ENCODE results near the gene PTPRT.

PTPRT gene

DNA sequence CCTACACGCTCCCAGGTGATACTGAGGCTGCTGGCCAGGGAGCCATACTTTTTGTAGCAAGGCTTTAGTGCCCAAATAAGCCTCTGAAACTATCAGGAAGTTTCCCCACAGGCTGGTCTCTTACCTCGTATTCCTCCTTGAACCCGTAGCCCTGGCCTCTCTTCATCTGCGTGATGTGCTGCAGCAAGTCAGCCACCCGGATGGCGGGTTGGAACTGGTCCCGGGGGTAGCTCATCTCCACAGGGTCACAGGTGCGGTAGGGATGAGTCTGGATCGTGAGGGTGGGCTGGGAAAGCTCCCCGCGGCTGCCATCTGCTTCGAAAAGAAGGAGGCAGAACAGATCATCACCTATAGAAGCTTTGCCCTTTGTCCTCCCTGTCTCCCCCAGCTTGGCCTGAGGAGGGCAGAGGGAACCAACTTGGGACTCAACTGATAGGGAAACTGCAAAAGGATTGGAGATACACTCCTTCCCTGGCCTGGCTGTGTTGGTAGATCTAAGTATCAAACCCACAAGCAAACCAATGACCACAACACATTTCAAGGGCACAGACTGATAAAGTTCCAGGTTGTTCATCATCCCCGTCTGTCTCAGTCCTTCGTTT, 1028.4 kb downstream of the PTPRT start:
- no peak for DNase-seq

DNA sequence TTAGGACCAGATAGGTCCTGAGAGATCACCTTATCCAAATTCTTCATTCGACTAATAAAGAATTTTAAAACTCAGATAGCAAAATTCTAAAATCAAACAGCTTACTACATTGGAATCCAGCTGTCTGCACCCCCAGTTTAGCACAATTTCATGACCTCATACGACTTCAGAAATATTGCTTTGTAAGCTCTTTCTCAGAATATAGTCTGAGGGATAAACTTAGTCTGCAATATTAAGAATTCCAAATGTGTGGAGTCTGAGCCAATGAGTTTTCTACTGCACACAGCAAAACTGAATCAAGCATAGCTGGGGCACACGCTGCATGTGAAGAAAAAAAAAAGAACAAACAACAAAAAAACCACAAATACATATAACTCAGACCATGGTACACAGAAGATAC, 1029.9 kb downstream of the PTPRT start:
- DNase-seq, result no peak

DNA sequence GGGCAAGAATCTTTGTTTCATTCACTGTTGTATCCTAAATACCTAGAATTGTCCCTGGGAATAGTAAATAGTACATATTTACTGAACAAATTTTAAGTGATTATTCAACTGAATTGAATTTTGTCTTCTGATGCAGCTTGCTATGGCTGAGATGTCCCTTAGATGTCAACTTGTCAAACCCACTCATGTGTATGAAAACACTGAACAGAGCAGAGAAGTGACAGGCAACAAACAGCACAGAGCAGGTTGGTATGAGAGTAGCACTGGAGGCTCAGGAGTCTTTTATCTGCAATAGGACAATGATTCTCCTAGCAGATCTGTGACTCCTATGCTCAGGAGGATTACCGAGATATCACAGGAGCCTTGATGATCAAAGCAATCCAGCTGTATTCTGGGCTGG, 1031.4 kb downstream of the PTPRT start:
- DNase-seq, result no peak

DNA sequence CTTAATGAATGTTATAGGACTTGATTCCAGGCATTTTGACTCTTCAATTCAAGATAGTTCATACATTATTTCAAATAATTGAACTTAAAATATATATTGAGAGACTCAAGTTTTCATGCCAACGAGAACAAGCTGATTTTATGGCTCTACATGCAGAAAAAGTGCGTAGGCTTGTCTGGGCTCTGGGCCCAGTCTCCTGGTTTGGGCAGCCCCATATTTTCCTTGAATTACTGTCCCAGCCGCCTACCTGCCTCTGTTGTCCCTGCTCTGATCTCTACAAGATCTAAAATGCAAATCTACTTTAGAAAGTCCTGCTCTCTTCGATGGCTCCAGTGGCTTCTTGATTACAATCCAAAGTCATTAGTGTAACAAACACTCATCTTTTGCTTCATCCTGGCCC, 1034.1 kb downstream of the PTPRT start:
- DNase-seq, result no peak

DNA sequence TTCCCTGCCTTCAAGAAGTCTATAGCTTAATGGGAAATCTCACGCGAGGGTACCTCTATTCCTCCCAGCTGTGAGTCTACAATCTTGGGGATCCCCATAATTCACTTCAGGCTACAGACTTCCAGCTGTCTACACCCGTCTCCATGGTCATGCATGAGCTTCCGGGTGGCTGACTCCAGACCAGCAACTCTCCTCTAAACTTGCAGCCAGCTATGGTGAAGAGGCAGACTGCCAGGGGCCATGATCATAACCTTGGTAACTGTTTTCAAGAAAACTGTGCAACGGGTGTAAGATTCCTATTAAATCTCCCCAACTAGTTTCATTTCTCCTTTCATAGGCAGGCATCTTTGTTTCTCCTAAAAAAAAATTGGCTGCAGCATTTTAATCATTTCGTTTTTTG, 1037.1 kb downstream of the PTPRT start:
- no peak for DNase-seq

DNA sequence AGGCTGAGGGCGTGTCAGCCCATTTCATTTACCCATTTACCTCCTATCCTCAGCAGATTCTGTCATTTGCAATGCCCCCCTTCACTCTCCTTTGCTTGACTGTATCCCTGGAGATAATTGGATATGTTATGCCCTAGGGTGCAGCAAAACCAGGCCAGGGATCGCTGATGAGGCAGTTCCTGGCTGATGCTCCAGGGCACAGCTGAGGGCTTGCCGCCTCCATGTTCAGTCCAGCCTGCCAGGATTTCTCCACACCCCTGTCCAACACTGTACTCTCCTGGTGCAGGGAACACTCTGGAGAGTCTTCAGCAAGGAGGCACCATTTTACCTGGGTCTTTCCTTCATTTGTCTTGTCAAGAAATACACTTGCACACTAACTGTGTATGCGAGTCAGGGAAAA, 1039.5 kb downstream of the PTPRT start:
- DNase-seq, result no peak

DNA sequence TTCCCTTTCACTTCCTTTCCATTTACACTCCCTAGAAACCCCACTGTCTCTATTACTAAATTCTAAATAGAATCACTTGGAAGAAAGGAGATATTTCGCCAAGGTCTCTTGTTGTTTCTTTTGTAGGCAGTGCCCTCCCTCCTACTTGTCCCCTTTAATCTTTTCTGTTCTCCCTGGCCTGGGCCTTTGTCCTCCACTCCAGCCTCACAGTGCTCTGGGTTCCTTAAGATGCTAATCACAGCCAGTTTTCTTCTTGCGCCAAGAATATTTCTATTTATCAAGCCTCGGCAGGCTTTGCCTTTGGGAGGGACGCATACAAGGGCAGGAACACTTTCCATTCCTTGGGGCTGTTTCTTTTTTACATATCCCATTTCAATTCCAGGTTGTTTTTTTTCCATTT, 1051.0 kb downstream of the PTPRT start:
- no peak for DNase-seq

DNA sequence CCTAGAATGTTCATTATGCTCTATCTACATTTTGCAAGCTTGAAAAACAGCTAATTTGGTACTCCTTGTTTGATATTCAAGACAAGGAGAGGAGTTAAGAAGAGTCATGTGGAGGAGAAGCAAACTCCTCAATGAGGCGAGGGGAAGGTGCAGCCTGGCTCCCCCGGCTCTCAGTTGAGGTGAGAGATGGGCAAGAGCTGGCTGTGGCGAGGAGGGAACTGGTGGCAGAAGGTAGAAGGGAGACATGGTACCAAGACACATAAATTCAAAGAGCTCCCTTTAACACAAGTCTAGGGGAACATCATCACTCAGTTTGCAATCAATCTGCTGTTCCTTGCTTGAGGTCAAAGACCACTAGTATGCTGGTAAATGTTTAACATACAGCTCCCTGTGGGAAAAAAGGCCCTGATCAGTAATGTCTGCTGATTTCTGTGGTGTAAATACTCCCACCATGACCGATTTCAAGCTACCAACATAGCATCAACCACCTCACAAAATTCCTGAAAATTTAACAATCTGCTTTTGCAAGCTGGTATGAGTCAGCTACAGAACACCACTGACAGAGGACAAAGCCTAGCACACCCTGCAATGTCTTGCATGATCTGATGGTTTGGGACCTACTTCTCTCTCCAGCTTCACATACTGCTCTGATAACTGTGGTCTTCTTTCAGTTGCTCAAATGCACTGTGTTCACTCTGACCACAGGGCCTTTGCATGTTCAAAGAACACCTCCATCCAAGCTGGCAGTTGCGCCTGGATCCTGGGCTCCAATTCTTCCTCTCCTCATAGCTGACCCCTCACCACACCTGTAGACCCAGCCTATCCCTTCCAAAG, 1055.2 kb downstream of the PTPRT start:
- no peak for DNase-seq

DNA sequence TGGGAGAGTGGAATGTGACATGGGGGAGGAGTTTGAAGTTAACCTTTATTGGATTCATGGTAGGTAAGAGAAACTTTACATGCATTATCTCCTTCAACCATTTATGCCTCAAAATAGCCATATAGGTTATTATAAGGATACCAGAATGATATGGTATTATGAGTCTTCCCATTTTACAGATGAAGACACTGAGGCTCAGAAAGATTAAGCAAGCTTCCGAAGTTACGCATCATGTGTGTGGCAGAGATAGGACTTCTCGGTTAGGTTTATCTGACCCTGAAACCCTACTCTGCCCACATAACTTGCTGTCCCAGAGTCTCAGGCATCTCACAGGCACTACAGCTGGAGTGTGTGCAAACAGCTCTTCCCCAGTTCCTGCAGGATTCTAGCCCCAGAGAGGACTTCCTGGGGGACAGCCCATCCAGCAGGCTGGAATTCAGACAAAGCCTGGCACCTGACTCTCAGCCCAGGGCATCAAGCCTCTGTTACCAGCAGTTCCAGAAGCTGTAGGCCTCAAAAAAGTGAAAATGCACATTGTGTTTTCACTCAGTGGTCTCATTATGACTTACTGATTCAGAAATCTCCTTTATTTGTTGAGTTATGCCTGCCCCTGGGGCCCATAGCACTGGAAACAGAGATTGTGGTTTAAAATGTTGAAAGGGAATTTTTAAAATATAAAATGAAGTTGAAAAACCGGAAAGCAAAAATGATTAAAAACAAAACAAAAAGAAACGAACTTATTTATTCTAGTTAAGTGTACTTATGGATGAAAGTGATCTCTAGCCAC, 1058.7 kb downstream of the PTPRT start:
- no peak for DNase-seq

DNA sequence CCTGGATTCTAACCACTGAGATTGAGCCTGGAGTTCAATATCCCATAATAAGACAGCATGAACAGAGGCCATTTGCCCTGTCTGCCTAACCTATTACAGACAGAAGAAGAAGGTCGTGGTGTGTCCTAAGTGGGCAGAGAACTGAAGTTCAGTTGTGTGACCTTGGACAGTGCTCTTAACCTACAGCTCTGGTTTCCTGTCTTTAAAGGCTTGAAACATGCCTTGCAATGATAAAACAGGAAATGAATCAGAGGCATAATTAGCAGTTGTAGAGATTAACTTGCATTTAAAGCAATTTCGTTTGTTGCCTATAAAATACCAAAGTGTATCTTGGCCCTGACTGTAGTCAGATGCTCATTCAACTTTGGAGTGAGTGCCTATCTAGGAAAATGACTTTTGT, 1064.3 kb downstream of the PTPRT start:
- DNase-seq, result no peak

DNA sequence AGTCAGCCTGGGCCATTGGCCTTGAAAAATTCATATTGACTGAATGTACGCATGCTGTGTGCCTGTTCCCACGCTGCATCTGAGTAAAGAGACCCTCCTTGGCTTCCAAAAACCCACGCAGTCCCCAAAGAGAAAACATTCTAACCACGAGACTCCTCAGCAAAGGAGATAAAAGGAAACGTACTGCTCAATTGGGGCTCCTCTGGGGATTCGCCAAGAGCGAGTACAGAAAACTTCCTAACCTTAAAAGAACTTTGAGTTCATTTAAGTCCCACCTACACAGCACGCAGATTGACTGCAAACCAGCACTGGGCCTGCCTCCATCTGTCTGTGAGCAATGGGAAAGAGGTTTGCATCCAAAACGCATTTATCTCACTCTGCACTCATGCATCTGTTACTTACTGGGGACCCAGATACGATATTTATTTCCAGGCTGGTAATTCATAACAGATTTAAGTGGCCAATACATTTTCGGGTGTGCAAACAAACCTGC, 1065.7 kb downstream of the PTPRT start:
- DNase-seq, result no peak

DNA sequence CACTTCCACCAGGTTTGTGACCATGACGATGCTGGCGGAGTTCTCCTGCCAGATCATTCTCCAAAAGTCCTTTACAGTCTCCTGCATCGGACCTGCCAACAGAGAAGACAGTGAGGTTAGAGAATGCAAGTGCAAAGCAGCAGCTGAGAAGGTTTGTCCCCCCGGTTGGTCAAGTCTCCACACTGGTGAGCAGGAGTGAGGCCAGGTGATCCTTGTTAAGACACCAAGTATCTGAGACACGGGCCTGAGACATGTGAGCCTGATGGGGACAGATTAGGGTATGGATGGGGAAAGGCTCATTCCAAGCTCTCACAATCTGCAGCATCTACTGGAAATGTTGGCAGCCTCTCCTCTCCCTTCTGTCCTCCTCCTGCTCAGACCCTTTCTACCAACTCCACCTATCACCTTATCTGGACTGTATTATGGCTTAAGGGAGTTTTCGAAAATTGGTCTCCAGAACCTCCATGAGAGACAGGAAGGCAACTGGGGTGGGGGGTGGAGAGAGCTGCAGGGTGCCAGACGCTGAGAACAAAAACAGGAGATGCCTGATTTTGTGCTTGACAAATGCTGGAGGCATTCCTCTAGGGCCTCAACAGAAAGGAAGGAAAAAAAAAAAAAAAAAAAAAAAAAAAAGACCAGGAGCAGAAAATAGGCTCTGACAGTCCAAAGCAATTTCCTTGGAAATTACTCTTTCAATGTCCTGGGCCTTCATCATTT, 1071.1 kb downstream of the PTPRT start:
- no peak for DNase-seq

DNA sequence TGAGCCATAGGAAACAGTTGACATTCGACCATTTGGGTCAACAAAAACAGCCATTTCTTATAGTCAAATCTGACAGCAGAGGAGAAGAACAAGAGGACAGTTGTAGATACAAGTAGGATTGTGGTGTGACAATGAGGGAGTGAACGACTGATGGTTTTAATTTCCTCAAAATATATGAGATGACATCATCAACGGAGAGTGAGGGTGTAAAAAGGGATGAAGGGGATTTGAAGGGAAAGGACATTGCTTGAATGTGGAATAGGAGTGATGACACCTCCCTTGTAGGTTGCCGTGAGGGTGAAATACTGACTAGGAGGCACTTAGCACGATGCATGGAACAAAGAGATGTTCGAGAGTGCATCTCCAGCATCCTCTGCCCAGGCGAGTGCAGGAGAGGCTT, 1071.7 kb downstream of the PTPRT start:
- DNase-seq, result no peak

DNA sequence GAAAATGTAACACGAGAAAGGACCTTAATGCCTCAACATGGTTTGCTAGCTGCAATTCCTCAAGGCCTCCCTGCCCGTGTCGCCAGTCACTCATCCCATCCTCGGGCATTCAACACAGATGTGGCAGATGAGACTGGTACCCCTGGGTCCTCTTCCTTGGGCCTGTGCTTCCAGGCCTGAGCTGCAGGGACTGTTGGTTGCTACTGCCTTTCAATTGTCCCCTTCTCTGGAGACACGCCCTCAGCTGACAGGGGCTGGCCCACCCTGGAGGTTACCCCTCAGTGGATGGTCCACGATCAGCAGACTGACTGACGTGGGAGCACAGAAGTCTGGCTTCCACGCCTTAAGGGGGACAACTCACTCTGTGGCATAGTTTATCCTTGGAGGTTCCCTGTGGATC, 1076.5 kb downstream of the PTPRT start:
- DNase-seq, result no peak

DNA sequence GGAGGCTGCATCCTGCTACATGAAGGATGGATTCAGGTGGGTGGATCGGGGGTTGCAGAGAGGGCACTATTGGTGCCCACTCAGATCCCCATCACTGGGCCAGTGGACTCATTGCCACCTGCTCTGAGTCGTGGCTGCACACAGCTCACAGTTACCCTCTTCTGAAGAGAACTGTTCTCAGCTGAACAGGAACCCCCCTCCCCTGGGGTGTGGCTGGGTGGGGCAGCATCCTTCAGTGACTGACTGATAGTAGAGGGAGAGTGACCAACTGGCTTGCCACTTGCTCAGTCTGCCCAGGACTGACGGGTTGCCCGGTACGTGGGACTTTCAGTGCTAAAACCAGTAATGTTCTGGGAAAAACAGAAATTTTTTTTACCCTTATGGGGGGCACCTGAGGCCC, 1077.5 kb downstream of the PTPRT start:
- DNase-seq, result no peak

DNA sequence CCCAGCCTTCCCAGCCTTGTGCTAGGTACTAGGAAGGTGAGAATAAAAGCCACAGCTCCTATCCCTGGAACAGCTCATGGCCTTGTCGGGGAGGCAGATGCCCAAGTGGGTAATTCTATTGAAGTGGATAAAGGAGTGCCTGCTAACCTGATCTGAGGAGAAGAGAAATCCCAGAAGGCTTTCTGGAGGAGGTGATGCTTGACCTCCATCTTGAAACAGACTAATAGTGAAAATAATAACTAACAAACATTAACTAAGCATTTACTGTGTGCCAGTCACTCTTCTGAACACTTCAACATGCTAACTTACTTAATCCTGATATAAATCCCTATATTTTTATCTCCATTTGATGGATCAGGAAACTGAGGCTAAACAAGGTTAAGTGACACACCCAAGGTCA, 1078.4 kb downstream of the PTPRT start:
- DNase-seq, result no peak

DNA sequence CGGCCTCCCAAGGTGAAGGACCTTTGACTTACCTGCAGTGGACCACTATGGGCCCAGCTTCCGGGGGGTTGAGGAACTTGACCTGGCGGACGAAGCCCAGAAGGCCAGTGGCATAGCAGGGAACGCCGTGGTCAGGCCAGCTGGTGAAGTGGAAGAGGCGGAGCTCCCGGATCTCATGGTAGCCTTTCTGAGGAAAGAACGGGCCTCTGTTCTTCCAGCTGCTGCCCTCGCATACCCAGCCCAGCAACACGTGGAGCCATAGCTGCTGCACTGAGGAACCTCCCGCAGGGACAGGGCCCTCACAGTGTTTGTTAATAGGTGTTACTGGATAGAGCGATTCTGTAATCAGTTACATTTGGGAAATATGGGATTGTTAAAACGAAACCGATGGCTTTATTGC, 1079.4 kb downstream of the PTPRT start:
- no peak for DNase-seq

DNA sequence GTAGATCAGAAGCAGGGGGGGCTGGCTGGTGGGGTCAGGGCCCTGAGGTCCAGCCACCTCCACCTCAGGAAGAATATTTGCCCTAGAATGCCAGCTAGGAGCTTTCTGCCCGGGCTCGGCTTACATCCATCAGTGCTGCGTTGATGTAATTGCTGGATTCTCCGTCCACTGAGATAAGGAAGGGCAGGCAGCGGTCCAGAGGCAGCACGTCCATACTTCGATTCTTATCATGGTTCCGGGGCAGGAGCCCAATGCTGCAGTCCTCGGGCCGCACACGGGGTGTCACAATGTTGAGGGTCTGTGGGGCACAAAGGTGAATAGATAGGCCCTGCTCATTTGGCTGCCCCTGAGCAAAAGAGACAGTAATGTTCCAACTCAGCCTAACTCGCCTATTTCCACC, 1087.7 kb downstream of the PTPRT start:
- DNase-seq, result no peak

DNA sequence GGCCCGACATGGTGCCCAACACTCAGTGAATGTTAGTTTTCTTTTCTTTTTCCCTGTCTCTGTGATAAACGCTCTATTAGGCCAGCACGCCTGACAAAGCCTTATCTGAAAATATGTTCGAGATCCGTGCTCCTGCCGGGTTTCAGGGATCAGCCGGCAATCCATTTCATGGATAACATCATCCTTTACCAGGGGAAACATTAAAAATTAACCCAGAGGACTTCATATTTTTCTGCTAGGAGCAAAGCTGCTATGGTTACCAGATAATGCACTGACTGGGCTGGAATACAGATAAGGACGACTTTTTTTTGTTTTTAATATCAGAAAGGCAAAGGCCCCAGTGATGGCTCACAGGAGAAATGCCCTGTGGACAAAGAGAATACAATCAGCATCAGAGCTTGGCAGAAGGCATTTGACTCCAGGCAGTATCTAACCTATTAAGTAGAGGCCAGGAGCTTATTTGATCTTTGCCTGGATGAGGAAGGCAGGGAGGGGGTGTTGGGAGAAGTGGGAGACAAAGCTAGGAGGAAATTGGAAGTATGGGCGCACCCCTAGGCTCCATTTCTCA, 1089.5 kb downstream of the PTPRT start:
- DNase-seq, result no peak

DNA sequence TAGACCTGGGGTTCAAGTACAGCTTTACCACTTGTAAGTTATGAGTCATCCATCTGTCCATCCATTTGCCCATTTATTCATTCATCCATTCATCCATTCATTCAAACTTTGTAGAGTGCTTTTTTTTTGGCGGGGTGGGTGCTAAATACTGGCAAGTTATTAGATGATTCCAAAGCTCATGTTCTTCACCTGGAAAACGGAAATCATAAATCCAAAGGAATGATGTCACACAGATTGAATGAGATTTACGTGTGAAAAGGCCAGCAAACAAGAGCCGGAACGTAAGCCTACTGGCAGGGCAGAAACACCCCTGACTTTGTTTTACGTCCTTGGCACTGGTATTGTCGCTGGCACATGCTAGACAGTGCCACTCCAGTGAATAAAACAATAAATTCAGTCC, 1090.6 kb downstream of the PTPRT start:
- no peak for DNase-seq

DNA sequence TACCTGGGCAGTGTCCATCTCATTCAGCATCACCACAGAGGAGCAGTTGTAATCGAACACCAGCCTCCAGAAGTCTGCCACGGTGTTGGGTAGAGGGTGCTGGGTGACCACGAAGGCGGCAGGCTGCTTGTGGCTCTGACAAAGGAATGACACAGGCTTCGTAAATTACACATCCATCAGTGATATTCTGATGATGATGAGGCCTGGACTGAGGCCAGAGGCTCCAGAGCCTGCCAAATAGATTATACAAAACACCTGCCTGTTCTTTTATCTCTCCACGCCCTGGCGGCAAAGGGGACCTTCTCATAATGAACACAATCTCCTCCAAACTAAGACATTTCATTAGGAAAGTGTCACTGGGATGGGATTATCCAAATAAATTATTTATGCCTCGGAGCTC, 1091.3 kb downstream of the PTPRT start:
- DNase-seq, result no peak

DNA sequence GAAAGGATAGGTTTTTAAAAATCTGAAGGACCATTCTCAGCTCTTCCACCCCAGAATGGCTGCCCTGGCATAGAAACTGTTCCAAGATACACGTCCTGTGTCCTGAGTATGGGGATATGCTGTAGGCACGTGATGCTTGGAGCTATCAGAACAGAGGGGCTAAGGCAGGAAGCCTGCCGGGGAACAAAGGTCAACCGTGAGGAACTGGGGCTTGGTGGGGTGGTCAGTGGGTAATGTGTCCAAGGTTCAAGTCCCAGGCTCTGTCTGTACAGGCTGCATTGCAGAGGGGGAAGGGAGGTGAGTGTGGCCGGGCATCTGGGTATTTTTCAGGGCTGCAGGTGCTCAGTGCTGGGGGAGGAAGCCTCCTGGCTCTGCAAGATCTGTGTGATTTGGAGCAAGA, 1092.0 kb downstream of the PTPRT start:
- DNase-seq, result no peak

DNA sequence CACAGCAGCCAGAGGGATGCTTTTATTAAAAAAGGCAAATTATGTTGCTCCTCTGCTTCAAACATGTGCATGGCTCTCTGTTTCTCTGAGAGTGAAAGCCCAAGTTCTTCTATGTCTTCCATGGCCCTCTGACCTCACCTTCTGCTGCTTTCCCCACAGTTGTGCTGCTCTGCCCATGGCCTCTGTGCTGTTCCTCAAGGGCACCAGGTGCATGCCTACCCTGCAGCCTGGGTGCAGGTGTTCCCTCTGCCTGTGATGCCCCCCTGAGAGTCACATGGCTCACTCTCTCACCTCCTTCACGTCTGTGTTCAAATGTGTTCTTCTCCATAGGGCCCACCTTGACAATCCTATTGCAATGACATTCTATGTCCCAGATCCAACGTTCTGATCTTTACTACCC, 1094.5 kb downstream of the PTPRT start:
- DNase-seq, result no peak
